Measurements from ENCODE around the gene ZDHHC12. TPM values are rescaled to one million over a fixed set of nuclear protein-coding genes. Genes with fewer than 3 reads are reported as not detected.

The ZDHHC12 gene
- total and polyA plus RNA-seq, 8 donors = 18.3 to 56.9 (median 26.8) TPM

- no peaks in the 10 kb centered on the region for H3K4me1 ChIP-seq
- FAIRE-seq (no peak), DNase-seq (peak in 1 of 6 donors; percentile 44), ATAC-seq (no peak)
- intact Hi-C loops (cut with DNase I) = no loop called here
- no peaks in the 10 kb centered on the region for H3K9me3 ChIP-seq
- H3K27ac ChIP-seq = no peak overlapping the region
- no peaks in the 10 kb centered on the region for H3K27me3 ChIP-seq
- no peaks in the 10 kb centered on the region for H3K36me3 ChIP-seq
- H3K4me3 ChIP-seq = no peak overlapping the region
- TF ChIP-seq, protein P1, sequence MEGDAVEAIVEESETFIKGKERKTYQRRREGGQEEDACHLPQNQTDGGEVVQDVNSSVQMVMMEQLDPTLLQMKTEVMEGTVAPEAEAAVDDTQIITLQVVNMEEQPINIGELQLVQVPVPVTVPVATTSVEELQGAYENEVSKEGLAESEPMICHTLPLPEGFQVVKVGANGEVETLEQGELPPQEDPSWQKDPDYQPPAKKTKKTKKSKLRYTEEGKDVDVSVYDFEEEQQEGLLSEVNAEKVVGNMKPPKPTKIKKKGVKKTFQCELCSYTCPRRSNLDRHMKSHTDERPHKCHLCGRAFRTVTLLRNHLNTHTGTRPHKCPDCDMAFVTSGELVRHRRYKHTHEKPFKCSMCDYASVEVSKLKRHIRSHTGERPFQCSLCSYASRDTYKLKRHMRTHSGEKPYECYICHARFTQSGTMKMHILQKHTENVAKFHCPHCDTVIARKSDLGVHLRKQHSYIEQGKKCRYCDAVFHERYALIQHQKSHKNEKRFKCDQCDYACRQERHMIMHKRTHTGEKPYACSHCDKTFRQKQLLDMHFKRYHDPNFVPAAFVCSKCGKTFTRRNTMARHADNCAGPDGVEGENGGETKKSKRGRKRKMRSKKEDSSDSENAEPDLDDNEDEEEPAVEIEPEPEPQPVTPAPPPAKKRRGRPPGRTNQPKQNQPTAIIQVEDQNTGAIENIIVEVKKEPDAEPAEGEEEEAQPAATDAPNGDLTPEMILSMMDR (IDR thresholded peaks at IDR 0.05) = no peak
- 92 to 94% methylated on average over 19 of the region's 19 CpGs for WGBS, 2 donors
Observed at GRCh38 chr9:128713941-128714573, 9.9 kb downstream of the ZDHHC12 start.

DNA sequence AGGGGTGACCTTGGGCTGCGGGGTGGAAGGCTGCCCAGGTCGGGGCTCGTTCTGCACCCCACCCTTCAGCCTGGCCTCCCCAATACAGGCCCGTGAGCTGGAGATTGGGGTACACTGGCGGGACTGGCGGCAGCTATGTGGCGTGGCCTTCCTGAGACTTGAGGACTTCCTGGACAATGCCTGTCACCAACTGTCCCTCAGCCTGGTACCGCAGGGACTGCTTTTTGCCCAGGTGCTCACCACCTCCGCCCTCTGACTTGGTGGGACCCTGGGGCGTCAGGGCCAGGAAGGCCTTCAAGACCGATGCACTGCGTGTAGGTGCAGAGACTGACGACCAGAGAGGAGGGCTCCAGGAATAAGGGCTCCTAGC, 10.5 kb downstream of the ZDHHC12 start:
- Histone ChIP-seq H3K27ac (no peak overlapping the region), H3K9me3 (no peaks in the 10 kb centered on the region), H3K36me3 (no peaks in the 10 kb centered on the region), H3K4me1 (no peaks in the 10 kb centered on the region), H3K27me3 (no peaks in the 10 kb centered on the region), H3K4me3 (no peak overlapping the region)
- TF ChIP-seq, protein P1 (IDR thresholded peaks at IDR 0.05) = no peak
- DNase-seq = peak in 1 of 6 donors; percentile 39
- 92 to 95% methylated on average over 11 to 13 of the region's 13 CpGs for WGBS, 2 donors
- intact Hi-C loops (cut with DNase I) = no loop called here
- no peak for FAIRE-seq
- no peak for ATAC-seq

- ATAC-seq = no peak
- no peak for FAIRE-seq
- H3K4me1 ChIP-seq = no peaks in the 10 kb centered on the region
- DNase-seq = peak in 1 of 6 donors; percentile 50
- TF ChIP-seq, protein P1 (IDR thresholded peaks at IDR 0.05) = no peak
- H3K27me3 ChIP-seq = no peaks in the 10 kb centered on the region
- 90 to 92% methylated on average over 25 to 26 of the region's 26 CpGs for WGBS, 2 donors
- intact Hi-C loops (cut with DNase I) = no loop called here
- no peaks in the 10 kb centered on the region for H3K9me3 ChIP-seq
- H3K36me3 ChIP-seq = no peaks in the 10 kb centered on the region
- H3K4me3 ChIP-seq = no peak overlapping the region
- H3K27ac ChIP-seq = no peak overlapping the region
Observed at GRCh38 chr9:128712451-128713410, 11.2 kb downstream of the ZDHHC12 start.

GRCh38 chr9:128707446-128707845, 16.5 kb downstream of the ZDHHC12 start:
- intact Hi-C loops (cut with DNase I) = no loop called here
- Histone ChIP-seq H3K9me3 (no peaks in the 10 kb centered on the region), H3K4me1 (no peaks in the 10 kb centered on the region), H3K27ac (no peak overlapping the region), H3K27me3 (no peaks in the 10 kb centered on the region), H3K36me3 (no peaks in the 10 kb centered on the region), H3K4me3 (no peak overlapping the region)
- TF ChIP-seq, protein P1 (IDR thresholded peaks at IDR 0.05) = no peak
- 94 to 95% methylated on average over 8 of the region's 8 CpGs for WGBS, 2 donors
- ATAC-seq (no peak), FAIRE-seq (no peak), DNase-seq (peak in 1 of 6 donors; percentile 13)

Data from pancreas (tissue), 10 donors.